Lower lobe of right lung (tissue), 2 donors: Measurements from ENCODE around the gene KCNJ12. TPM values are rescaled to one million over a fixed set of nuclear protein-coding genes. Genes with fewer than 3 reads are reported as not detected.

Source experiments
- ATAC-seq, 2 donors: fragments of 200-7000 bp; cut with Tn5 transposase; one replicate each; pipeline ENCODE4 v1.9.1; 2020 to 2022; ENCODE audit warnings: mild to moderate bottlenecking in 2 of 2, moderate library complexity in 2 of 2
- DNase-seq: peaks from one replicate; pipeline ENCODE4 v3.0.0-alpha.2; 2020
- H3K27ac ChIP-seq: fragments of 200-600 bp; one replicate; pipeline ENCODE4 v1.8.0; 2022
- H3K27me3 ChIP-seq: fragments of 200-600 bp; one replicate; pipeline ENCODE4 v1.8.0; 2022; ENCODE audit warnings: low read depth
- H3K36me3 ChIP-seq: fragments of 200-600 bp; one replicate; pipeline ENCODE4 v1.8.0; 2022; ENCODE audit warnings: mild to moderate bottlenecking
- H3K4me1 ChIP-seq: fragments of 200-600 bp; one replicate; pipeline ENCODE4 v1.8.0; 2022
- H3K4me3 ChIP-seq: fragments of 200-600 bp; one replicate; pipeline ENCODE4 v1.8.0; 2022; ENCODE audit warnings: mild to moderate bottlenecking
- H3K9me3 ChIP-seq: fragments of 200-600 bp; one replicate; pipeline ENCODE4 v1.8.0; 2022
- CTCF ChIP-seq: fragments of 200-600 bp; IDR thresholded peaks from one replicate; pipeline ENCODE4 v1.8.0; 2022; ENCODE audit warnings: antibody characterized with exemption, mild to moderate bottlenecking
- intact Hi-C: fragments of 100-400 bp; cut with DNase I; formaldehyde crosslinking; loops from one replicate; pipeline ENCODE4 v1.11.0; 2022
- total RNA-seq: library from RNA; stranded (reverse); fragmentation: NEBNext Ultra II Directional; extraction: Animal tissue kit (Norgen Biotek cat#: 25700); gene quantifications from one replicate; pipeline ENCODE4 v1.2.1, GENCODE V29; 2021
- donor health status: DM: no; HTN: yes; CAD: no; lungs with severe emphysema.

Gene KCNJ12
- total RNA-seq, 1 donor from 2014 or later = 1.9 TPM

- Histone ChIP-seq H3K4me3 (no peak overlapping the region), H3K9me3 (no peaks in the 10 kb centered on the region), H3K27me3 (peaks cover 23% of the 10 kb centered on the region), H3K4me1 (peaks cover 7% of the 10 kb centered on the region), H3K27ac (no peak overlapping the region), H3K36me3 (no peaks in the 10 kb centered on the region)
- TF ChIP-seq CTCF = no peak
- intact Hi-C loops = no loop called here
- no peak for DNase-seq
- no peak for ATAC-seq
These were observed 3.8 kb upstream of the KCNJ12 start for GRCh38 chr17:21372256-21372954.

GRCh38 chr17:21373036-21373435 is 3.1 kb upstream of the KCNJ12 start:
- intact Hi-C loops = no loop called here

GRCh38 chr17:21373696-21374440 is 2.3 kb upstream of the KCNJ12 start:
- no peaks in the 10 kb centered on the region for H3K36me3 ChIP-seq
- peaks cover 37% of the 10 kb centered on the region for H3K27me3 ChIP-seq
- TF ChIP-seq CTCF = no peak
- no peak for ATAC-seq
- H3K9me3 ChIP-seq = no peaks in the 10 kb centered on the region
- no peak overlapping the region for H3K27ac ChIP-seq
- no peak overlapping the region for H3K4me3 ChIP-seq
- H3K4me1 ChIP-seq = peaks cover 19% of the 10 kb centered on the region
- intact Hi-C loops = no loop called here
- no peak for DNase-seq

More at GRCh38 chr17:21373036-21373435, 3.1 kb upstream of the KCNJ12 start:
- H3K9me3 ChIP-seq = no peaks in the 10 kb centered on the region
- ATAC-seq = no peak
- H3K27ac ChIP-seq = no peak overlapping the region
- no peak overlapping the region for H3K4me3 ChIP-seq
- H3K27me3 ChIP-seq = peaks cover 30% of the 10 kb centered on the region
- peaks cover 14% of the 10 kb centered on the region for H3K4me1 ChIP-seq
- no peaks in the 10 kb centered on the region for H3K36me3 ChIP-seq
- no peak for DNase-seq
- TF ChIP-seq CTCF = no peak

GRCh38 chr17:21374441-21375161 is 1.6 kb upstream of the KCNJ12 start:
- TF ChIP-seq CTCF = no peak
- Histone ChIP-seq H3K27me3 (peaks cover 42% of the 10 kb centered on the region), H3K27ac (no peak overlapping the region), H3K4me1 (peaks cover 24% of the 10 kb centered on the region), H3K36me3 (no peaks in the 10 kb centered on the region), H3K4me3 (no peak overlapping the region), H3K9me3 (no peaks in the 10 kb centered on the region)
- DNase-seq (no peak), ATAC-seq (no peak)
- intact Hi-C loops = no loop called here

- ATAC-seq (no peak), DNase-seq (no peak)
- peaks cover 24% of the 10 kb centered on the region for H3K4me1 ChIP-seq
- H3K4me3 ChIP-seq = no peak overlapping the region
- H3K27ac ChIP-seq = no peak overlapping the region
- no peaks in the 10 kb centered on the region for H3K36me3 ChIP-seq
- no peak for TF ChIP-seq CTCF
- H3K9me3 ChIP-seq = no peaks in the 10 kb centered on the region
- H3K27me3 ChIP-seq = peaks cover 44% of the 10 kb centered on the region
- intact Hi-C loops = no loop called here
These were observed 996 bp upstream of the KCNJ12 start for GRCh38 chr17:21375162-21375560.
